GM12878 (cell line): ENCODE results near the gene PAX6. TPM values are rescaled to one million over a fixed set of nuclear protein-coding genes. Genes with fewer than 3 reads are reported as not detected.

Experiments
- ATAC-seq: fragments of 200-7000 bp; cut with Tn5 transposase; 3 replicates; pipeline ENCODE4 v1.9.1; 2020; ENCODE audit warnings: mild to moderate bottlenecking, moderate library complexity
- BruUV-seq: library from RNA; stranded (reverse); fragments of 400-500 nt; replicated peaks from 2 replicates; lab custom pipeline; 2021; lab: Mats Ljungman, UMichigan
- CTCF ChIA-PET: fragments of 300-600 bp; sonication (Branson Sonifier 250); formaldehyde crosslinking; extraction: SDS; loops from one replicate; lab custom pipeline; 2021; ENCODE audit warnings: inconsistent platforms; lab: Yijun Ruan, JAX
- POLR2A ChIA-PET: fragments of 350-600 bp; formaldehyde crosslinking; extraction: SDS; loops from one replicate; lab custom pipeline; 2021; ENCODE audit warnings: inconsistent platforms; lab: Charles Lee
- RAD21 ChIA-PET: fragments of 300-600 bp; sonication (Branson Sonifier 250); formaldehyde crosslinking; loops from one replicate; lab custom pipeline; 2023; ENCODE audit warnings: antibody characterized with exemption; ENCODE audit not compliant: unreplicated experiment; lab: Charles Lee
- SMC1A ChIA-PET: fragments of 300-600 bp; sonication (Branson Sonifier 250); formaldehyde crosslinking; loops from one replicate; lab custom pipeline; 2023; ENCODE audit not compliant: unreplicated experiment, uncharacterized antibody; lab: Charles Lee
- DNase-seq: peaks from one replicate; pipeline ENCODE4 v3.0.0-alpha.2; 2011; ENCODE audit warnings: low read depth, low spot score
- FAIRE-seq: peaks from 3 replicates; lab custom pipeline; 2011; peaks lifted over from hg19 to GRCh38; lab: Jason Lieb, UNC
- H2AFZ ChIP-seq: 2 replicates; pipeline ENCODE4 v1.6.0; 2011; ENCODE audit warnings: low read depth, low read length, control low read depth; ENCODE audit not compliant: control insufficient read depth
- H3K27ac ChIP-seq: 2 replicates; pipeline ENCODE4 v1.5.1; 2011; ENCODE audit warnings: control low read depth; ENCODE audit not compliant: control insufficient read depth, insufficient read depth
- H3K27me3 ChIP-seq, 2 experiments: replicated peaks in 1 of 2; 2 replicates each; pipeline versions ENCODE4 v1.6.0 to v1.6.1; 2011; ENCODE audit warnings: low read length in 1 of 2; ENCODE audit not compliant: control insufficient read depth in 2 of 2, insufficient read depth in 2 of 2
- H3K36me3 ChIP-seq, 2 experiments: 2 replicates each; pipeline ENCODE4 v1.5.1; 2011; ENCODE audit warnings: low read length in 1 of 2; ENCODE audit not compliant: control insufficient read depth in 2 of 2, insufficient read depth in 2 of 2
- H3K4me1 ChIP-seq: 2 replicates; pipeline ENCODE4 v1.6.1; 2011; ENCODE audit warnings: mild to moderate bottlenecking, low read length, moderate library complexity, mixed read lengths; ENCODE audit not compliant: control insufficient read depth, insufficient read depth
- H3K4me2 ChIP-seq: 2 replicates; pipeline ENCODE4 v1.6.0; 2011; ENCODE audit warnings: control low read depth; ENCODE audit not compliant: control insufficient read depth, insufficient read depth
- H3K4me3 ChIP-seq: fragments of 200-600 bp; sonication (generic); 2 replicates; pipeline ENCODE4 v1.5.1; 2016
- H3K79me2 ChIP-seq: 2 replicates; pipeline ENCODE4 v1.6.0; 2011; ENCODE audit warnings: low read length; ENCODE audit not compliant: control insufficient read depth, insufficient read depth
- H3K9ac ChIP-seq: 2 replicates; pipeline ENCODE4 v1.8.0; 2011; ENCODE audit warnings: low read length, control low read depth, mixed read lengths; ENCODE audit not compliant: control insufficient read depth, insufficient read depth
- H3K9me3 ChIP-seq: replicated peaks from 3 replicates; pipeline ENCODE4 v1.5.1; 2011; ENCODE audit warnings: mild to moderate bottlenecking, low read length; ENCODE audit not compliant: control insufficient read depth, insufficient read depth
- H4K20me1 ChIP-seq: 2 replicates; pipeline ENCODE4 v1.6.0; 2011; ENCODE audit not compliant: control insufficient read depth, insufficient read depth
- BACH1 ChIP-seq: fragments of 450-650 bp; IDR thresholded peaks from 2 replicates; pipeline ENCODE4 v1.6.1; 2017; ENCODE audit warnings: mild to moderate bottlenecking, borderline replicate concordance
- BCL11A ChIP-seq: IDR thresholded peaks from 2 replicates; pipeline ENCODE4 v1.6.1; 2011; ENCODE audit warnings: low read depth, low read length
- CEBPB ChIP-seq, 2 experiments: fragments of 150-350 bp in 1 of 2; IDR thresholded peaks; 2 replicates each; pipeline ENCODE4 v1.6.1; 2012 to 2014; ENCODE audit warnings: low read depth in 2 of 2, low read length in 2 of 2, borderline replicate concordance in 1 of 2, inconsistent platforms in 1 of 2
- IRF3 ChIP-seq: fragments of 450-650 bp; IDR thresholded peaks from 2 replicates; pipeline ENCODE4 v1.6.1; 2014; ENCODE audit warnings: mild to moderate bottlenecking
- JUNB ChIP-seq: IDR thresholded peaks from 2 replicates; pipeline ENCODE4 v1.6.1; 2016; ENCODE audit warnings: antibody characterized with exemption, mild to moderate bottlenecking
- MEF2A ChIP-seq: IDR thresholded peaks from 2 replicates; pipeline ENCODE4 v1.6.1; 2011; ENCODE audit warnings: low read depth, mild to moderate bottlenecking, low read length, moderate library complexity; ENCODE audit not compliant: insufficient read depth
- ZNF592 ChIP-seq: fragments of 450-650 bp; IDR thresholded peaks from 2 replicates; pipeline ENCODE4 v1.6.1; 2017; ENCODE audit warnings: mild to moderate bottlenecking, moderate library complexity
- WGBS: methylation state at CpG from one replicate; pipeline ENCODE4 v1.1.6; 2016; ENCODE audit warnings: low lambda C conversion rate; ENCODE audit not compliant: insufficient replicate concordance, insufficient coverage; ENCODE audit errors: missing lambda C conversion rate; 5-methylcytosine and 5-hydroxymethylcytosine counted together
- in situ Hi-C: fragments of 300-500 bp; cut with MboI; formaldehyde crosslinking; loops from 9 replicates; pipeline ENCODE4 v1.14.3; 2018; ENCODE audit warnings: mixed read lengths
- intact Hi-C: fragments of 100-400 bp; cut with micrococcal nuclease; formaldehyde crosslinking; loops from one replicate; pipeline ENCODE4 v1.14.2; 2022; ENCODE audit not compliant: unreplicated experiment
- polyA plus RNA-seq, 11 experiments: library from polyadenylated mRNA; depleted of rRNA in 4 of 11; unstranded in 6 of 11; stranded (reverse) in 5 of 11; fragments of >200 nt; fragmentation: Nextera tagmentation in 4 of 11; fragmentation: Illumina TruSeq in 1 of 11; extraction: Ambion mirVana in 4 of 11; extraction: Trizol in 1 of 11; gene quantifications; 1 replicate in 1 of 11; 2 replicates in 10 of 11; pipeline versions ENCODE4 v1.2.1 to v1.2.3, GENCODE V29; 2011 to 2016; ENCODE audit warnings: inconsistent platforms in 2 of 11, missing spikeins in 2 of 11, low read depth in 1 of 11
- total RNA-seq, 4 experiments: library from RNA; depleted of rRNA in 3 of 4; stranded (reverse); fragments of >200 nt in 3 of 4; fragmentation: Illumina TruSeq in 1 of 4; extraction: Trizol in 1 of 4; gene quantifications; 2 replicates each; pipeline versions ENCODE4 v1.2.1 to v1.2.3, GENCODE V29; 2013 to 2021

PAX6 gene
- total and polyA plus RNA-seq, 10 of the 15 experiments (the other 5 are each of a cell fraction or from before 2014, with no cell fraction given): 0.06 to 0.26 (median 0.10) TPM; not detected in 3

DNA sequence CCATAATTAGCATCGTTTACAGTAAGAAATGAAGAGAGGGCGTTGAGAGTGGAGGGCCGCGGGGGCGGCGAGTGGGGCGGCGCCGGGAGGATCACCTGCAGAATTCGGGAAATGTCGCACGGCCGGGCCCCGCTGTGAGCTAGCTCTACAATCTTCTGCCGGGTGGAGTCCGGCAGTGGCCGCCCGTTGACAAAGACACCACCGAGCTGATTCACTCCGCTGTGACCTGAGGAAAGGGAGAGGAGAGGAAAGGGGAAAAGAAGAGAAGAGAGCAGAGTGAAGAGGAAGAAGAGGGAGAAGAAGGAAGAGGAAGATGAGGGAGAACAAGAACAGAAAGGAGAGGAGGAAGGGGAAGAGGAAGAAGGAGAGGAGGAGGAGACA is 8.5 kb downstream of the PAX6 start (continued):
- no peak for TF ChIP-seq ZNF592
- no peak for TF ChIP-seq MEF2A

DNA sequence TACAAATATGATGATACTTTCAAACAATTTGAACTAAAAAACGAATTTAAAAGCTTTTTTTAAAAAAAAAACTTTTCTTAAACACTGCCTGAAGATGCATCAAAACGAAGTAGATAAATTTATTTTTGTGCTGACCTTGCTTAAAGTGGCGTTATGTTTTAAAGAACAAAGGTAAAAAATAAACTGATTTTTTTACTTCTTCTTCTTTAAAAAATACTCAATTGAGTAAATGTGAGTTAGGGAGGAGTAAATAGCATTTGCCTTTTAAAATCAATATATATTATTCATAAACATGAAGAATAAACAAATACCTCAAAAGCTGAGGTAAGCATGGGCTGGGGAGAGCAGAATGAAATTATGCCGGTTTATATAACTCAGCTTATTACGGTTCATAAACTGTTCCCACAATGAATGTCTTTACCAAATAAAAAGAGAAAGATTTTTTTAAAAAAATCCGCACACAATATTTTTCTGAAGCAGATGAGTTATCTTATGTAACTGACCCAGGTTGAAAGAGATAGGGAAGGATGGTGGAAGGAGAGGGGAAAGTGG is 9.0 kb downstream of the PAX6 start:
- Histone ChIP-seq H3K9ac (no peak overlapping the region), H3K36me3 (no peaks in the 10 kb centered on the region), H3K79me2 (no peaks in the 10 kb centered on the region), H3K4me2 (no peak overlapping the region), H2AFZ (no peak overlapping the region), H3K9me3 (peaks cover 3% of the 10 kb centered on the region; the same call in 1 of the 3 replicates), H3K27ac (no peak overlapping the region), H3K27me3 (peaks cover 35 to 69% of the 10 kb centered on the region in 2 experiments), H4K20me1 (no peaks in the 10 kb centered on the region), H3K4me3 (no peak overlapping the region), H3K4me1 (peaks cover 3% of the 10 kb centered on the region; the same call in 1 of the 2 replicates)
- intact Hi-C loops (loop anchor here (10.0 kb wide), 1 partner anchor 157 kb away; no protein-coding TSS in a partner anchor), in situ Hi-C loops (no loop called here)
- no peak for ATAC-seq
- no peak for DNase-seq
- ChIA-PET CTCF (interaction anchor here (0.6 kb wide), 1 partner anchor 438 kb away, joined by 4 read pairs; no protein-coding TSS in a partner anchor), RAD21 (no interaction called here), SMC1A (interaction anchor here (1.5 kb wide), 1 partner anchor 11 kb away, joined by 3 read pairs; no protein-coding TSS in a partner anchor), POLR2A (no interaction called here)
- BruUV-seq: no TSS peak
- FAIRE-seq: no peak
- WGBS: 12% methylated on average over 6 of the region's 6 CpGs
- TF ChIP-seq BACH1: no peak
- no peak for TF ChIP-seq BCL11A
- no peak for TF ChIP-seq JUNB
- no peak for TF ChIP-seq IRF3
- no peak for TF ChIP-seq CEBPB (IDR thresholded peaks at IDR 0.05; ENCODE audit: borderline replicate concordance in 1 of 2, low read depth in 2 of 2, low read length in 2 of 2)
